Measurements from ENCODE around the gene MICAL3. TPM values are rescaled to one million over a fixed set of nuclear protein-coding genes. Genes with fewer than 3 reads are reported as not detected.

MICAL3 gene
- polyA plus RNA-seq, 2 of the 4 experiments (the other 2 are of a cell fraction): 20.5 to 30.1 TPM

GRCh38 chr22:17925431-17925841, 98.9 kb downstream of the MICAL3 start:
- Histone ChIP-seq H3K27ac (no peak overlapping the region), H3K4me2 (no peak overlapping the region), H3K9me3 (no peaks in the 10 kb centered on the region), H3K4me1 (peaks cover 46% of the 10 kb centered on the region), H3K4me3 (no peak overlapping the region)
- TF ChIP-seq POLR2A (IDR thresholded peaks at IDR 0.05; ENCODE audit: low read length) (no peak), CEBPB (IDR thresholded peaks at IDR 0.05) (no peak), CHD4 (IDR thresholded peaks at IDR 0.05; ENCODE audit: borderline replicate concordance) (no peak), RARB (CRISPR knock-in tag; IDR thresholded peaks at IDR 0.05) (no peak), ZNF302 (CRISPR knock-in tag; IDR thresholded peaks at IDR 0.05) (no peak), RAD21 (conservative IDR thresholded peaks at IDR 0.05 in 1 of 2, IDR thresholded peaks at IDR 0.05 in 1 of 2) (no peak), HEYL (CRISPR knock-in tag; IDR thresholded peaks at IDR 0.05) (no peak), HES2 (IDR thresholded peaks at IDR 0.05) (no peak), FOXS1 (CRISPR knock-in tag; IDR thresholded peaks at IDR 0.05) (no peak), RNF2 (IDR thresholded peaks at IDR 0.05; ENCODE audit: borderline replicate concordance, low read depth) (no peak), FOSL2 (IDR thresholded peaks at IDR 0.05) (no peak), FOSL2 (CRISPR knock-in tag; IDR thresholded peaks at IDR 0.05) (no peak), ZFP36 (IDR thresholded peaks at IDR 0.05; ENCODE audit: borderline replicate concordance, partially characterized antibody) (no peak), EP300 (IDR thresholded peaks at IDR 0.05) (no peak), FOSB (CRISPR knock-in tag; IDR thresholded peaks at IDR 0.05) (no peak)
- TF ChIP-seq, protein P1, sequence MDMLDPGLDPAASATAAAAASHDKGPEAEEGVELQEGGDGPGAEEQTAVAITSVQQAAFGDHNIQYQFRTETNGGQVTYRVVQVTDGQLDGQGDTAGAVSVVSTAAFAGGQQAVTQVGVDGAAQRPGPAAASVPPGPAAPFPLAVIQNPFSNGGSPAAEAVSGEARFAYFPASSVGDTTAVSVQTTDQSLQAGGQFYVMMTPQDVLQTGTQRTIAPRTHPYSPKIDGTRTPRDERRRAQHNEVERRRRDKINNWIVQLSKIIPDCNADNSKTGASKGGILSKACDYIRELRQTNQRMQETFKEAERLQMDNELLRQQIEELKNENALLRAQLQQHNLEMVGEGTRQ (IDR thresholded peaks at IDR 0.05): no peak
- TF ChIP-seq, protein P2, sequence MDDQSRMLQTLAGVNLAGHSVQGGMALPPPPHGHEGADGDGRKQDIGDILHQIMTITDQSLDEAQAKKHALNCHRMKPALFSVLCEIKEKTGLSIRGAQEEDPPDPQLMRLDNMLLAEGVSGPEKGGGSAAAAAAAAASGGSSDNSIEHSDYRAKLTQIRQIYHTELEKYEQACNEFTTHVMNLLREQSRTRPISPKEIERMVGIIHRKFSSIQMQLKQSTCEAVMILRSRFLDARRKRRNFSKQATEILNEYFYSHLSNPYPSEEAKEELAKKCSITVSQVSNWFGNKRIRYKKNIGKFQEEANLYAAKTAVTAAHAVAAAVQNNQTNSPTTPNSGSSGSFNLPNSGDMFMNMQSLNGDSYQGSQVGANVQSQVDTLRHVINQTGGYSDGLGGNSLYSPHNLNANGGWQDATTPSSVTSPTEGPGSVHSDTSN (IDR thresholded peaks at IDR 0.05): no peak
- TF ChIP-seq, protein P3, sequence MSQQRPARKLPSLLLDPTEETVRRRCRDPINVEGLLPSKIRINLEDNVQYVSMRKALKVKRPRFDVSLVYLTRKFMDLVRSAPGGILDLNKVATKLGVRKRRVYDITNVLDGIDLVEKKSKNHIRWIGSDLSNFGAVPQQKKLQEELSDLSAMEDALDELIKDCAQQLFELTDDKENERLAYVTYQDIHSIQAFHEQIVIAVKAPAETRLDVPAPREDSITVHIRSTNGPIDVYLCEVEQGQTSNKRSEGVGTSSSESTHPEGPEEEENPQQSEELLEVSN (IDR thresholded peaks at IDR 0.05; ENCODE audit: borderline replicate concordance, low read depth): no peak
- TF ChIP-seq, protein P4, sequence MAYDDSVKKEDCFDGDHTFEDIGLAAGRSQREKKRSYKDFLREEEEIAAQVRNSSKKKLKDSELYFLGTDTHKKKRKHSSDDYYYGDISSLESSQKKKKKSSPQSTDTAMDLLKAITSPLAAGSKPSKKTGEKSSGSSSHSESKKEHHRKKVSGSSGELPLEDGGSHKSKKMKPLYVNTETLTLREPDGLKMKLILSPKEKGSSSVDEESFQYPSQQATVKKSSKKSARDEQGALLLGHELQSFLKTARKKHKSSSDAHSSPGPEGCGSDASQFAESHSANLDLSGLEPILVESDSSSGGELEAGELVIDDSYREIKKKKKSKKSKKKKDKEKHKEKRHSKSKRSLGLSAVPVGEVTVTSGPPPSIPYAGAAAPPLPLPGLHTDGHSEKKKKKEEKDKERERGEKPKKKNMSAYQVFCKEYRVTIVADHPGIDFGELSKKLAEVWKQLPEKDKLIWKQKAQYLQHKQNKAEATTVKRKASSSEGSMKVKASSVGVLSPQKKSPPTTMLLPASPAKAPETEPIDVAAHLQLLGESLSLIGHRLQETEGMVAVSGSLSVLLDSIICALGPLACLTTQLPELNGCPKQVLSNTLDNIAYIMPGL (CRISPR knock-in tag; IDR thresholded peaks at IDR 0.05; ENCODE audit: borderline replicate concordance): no peak
- DNase-seq (ENCODE audit: low read depth in 1 of 2, low spot score in 1 of 2): no peak
- FAIRE-seq: no peak
- 90% methylated on average over 7 of the region's 7 CpGs for WGBS (ENCODE audit: missing lambda C conversion rate)
- ChIA-PET POLR2A (interaction anchor here (0.5 kb wide), 1 partner anchor 31 kb away, joined by 3 read pairs; no protein-coding TSS in a partner anchor), CTCF (no interaction called here)
- no peak for ATAC-seq

DNA sequence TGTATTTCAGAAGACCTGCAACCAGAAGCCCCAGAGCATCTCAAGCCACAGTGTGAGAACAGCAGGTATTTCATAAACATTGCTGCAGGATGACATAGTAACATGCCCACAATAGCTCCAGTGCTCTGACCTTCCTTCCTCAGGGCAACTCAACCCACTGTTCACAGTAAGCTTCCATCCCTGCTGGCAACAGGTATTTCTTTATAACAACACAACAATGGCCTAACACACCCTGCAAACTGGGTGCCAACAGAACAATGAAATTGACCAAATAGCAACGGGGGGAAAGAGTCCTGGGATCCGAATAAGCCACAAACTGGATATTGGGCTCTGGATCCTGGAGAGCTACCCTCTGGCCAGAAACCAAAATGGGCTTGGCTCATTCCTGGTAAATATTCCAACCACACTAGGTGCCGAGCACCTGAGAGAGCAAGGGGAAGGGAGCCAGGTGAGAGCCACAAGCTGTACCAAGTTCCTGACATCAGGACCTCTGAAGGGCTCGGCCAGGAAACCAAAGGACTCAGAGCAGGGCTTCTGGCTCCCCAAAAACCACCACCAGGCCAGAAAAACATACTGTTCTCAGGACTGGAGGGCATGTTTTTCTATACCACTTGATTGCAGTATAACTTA, 99.5 kb downstream of the MICAL3 start:
- CTCF ChIA-PET: no interaction called here
- no peak for DNase-seq (ENCODE audit: low read depth in 1 of 2, low spot score in 1 of 2)
- Histone ChIP-seq H3K4me3 (no peak overlapping the region), H3K4me1 (peaks cover 46% of the 10 kb centered on the region), H3K4me2 (0 out of 3 replicates have a peak overlapping the region, but pooled peaks have one; percentile 53), H3K27ac (0 out of 6 replicates have a peak overlapping the region, but pooled peaks of 1 of the 2 experiments have one; percentile 31), H3K9me3 (no peaks in the 10 kb centered on the region)
- POLR2A ChIA-PET: interaction anchor here (0.5 kb wide), 1 partner anchor 31 kb away, joined by 3 read pairs; no protein-coding TSS in a partner anchor
- no peak for TF ChIP-seq RAD21 (conservative IDR thresholded peaks at IDR 0.05 in 1 of 2, IDR thresholded peaks at IDR 0.05 in 1 of 2)
- no peak for TF ChIP-seq NR3C1 (IDR thresholded peaks at IDR 0.05)
- TF ChIP-seq, protein P5, sequence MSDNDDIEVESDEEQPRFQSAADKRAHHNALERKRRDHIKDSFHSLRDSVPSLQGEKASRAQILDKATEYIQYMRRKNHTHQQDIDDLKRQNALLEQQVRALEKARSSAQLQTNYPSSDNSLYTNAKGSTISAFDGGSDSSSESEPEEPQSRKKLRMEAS (IDR thresholded peaks at IDR 0.05): no peak
- FAIRE-seq: no peak
- 76% methylated on average over 4 of the region's 4 CpGs for WGBS (ENCODE audit: missing lambda C conversion rate)
- no peak for ATAC-seq
